Vagina (tissue), 2 donors: Measurements from ENCODE around the gene ENAH.

ENCODE experiments used
- POLR2A ChIP-seq, 2 donors: fragments of 450-650 bp; IDR thresholded peaks; one replicate each; pipeline ENCODE4 v1.6.1; 2017; ENCODE audit warnings: antibody characterized with exemption in 2 of 2, mild to moderate bottlenecking in 2 of 2, moderate library complexity in 2 of 2
- TF ChIP-seq, protein P1 (sequence below), 3 experiments: fragments of 450-650 bp in 2 of 3; fragments of 200-600 bp in 1 of 3; sonication (generic) in 1 of 3; IDR thresholded peaks; one replicate each; pipeline ENCODE4 v1.5.1; 2017 to 2019; ENCODE audit warnings: antibody characterized with exemption in 3 of 3, mild to moderate bottlenecking in 2 of 3, moderate library complexity in 2 of 3

DNA sequence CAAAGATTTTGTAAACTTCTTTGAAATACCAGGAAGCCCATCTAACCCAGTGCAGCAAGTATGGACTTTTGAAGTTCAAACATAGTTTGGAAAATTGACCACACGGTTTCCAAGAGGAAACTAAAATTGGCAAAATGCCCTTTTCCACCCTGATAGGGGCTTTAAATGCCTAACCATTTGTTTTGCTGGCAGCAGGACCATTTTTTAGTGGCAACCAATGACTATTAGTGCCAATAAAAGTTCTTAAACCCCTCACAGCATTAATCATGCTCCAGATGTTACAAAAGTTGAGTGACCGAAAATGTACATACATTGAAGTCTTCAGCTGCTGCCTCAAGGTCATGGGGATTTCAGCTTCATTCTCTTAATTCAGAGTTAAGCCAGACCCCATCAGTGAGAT lies 46.4 kb upstream of the ENAH start:
- TF ChIP-seq, protein P1, sequence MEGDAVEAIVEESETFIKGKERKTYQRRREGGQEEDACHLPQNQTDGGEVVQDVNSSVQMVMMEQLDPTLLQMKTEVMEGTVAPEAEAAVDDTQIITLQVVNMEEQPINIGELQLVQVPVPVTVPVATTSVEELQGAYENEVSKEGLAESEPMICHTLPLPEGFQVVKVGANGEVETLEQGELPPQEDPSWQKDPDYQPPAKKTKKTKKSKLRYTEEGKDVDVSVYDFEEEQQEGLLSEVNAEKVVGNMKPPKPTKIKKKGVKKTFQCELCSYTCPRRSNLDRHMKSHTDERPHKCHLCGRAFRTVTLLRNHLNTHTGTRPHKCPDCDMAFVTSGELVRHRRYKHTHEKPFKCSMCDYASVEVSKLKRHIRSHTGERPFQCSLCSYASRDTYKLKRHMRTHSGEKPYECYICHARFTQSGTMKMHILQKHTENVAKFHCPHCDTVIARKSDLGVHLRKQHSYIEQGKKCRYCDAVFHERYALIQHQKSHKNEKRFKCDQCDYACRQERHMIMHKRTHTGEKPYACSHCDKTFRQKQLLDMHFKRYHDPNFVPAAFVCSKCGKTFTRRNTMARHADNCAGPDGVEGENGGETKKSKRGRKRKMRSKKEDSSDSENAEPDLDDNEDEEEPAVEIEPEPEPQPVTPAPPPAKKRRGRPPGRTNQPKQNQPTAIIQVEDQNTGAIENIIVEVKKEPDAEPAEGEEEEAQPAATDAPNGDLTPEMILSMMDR (IDR thresholded peaks at IDR 0.05) = no peak
- no peak for TF ChIP-seq POLR2A (IDR thresholded peaks at IDR 0.05)
